ENCODE measurements around the gene SLC36A1. TPM values are rescaled to one million over a fixed set of nuclear protein-coding genes. Genes with fewer than 3 reads are reported as not detected.

Gene SLC36A1
- total RNA-seq, 2 experiments from 2014 or later = 6.4 to 6.7 TPM

DNA sequence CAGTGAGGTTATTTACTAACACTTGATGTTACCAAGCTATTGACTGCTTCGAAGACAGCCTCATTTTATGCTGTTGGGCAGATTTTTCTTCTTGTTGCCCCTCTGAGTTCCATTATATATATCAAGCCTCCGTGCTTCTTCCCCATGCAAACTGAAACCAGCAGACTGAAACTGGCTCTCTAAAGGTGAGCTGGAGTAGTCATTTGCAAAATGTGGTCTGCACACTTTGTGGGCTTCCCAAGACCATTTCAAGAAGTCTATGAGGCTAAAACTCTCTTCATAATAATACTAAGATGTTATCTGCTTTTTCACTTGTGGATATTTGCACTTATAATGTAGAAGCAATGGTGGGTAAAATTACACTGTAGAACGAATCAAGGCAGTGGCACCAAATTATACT, 13.9 kb downstream of the SLC36A1 start:
- no peaks in the 10 kb centered on the region for H3K9me3 Mint-ChIP-seq (ENCODE audit: low read depth)
- H3K27ac Mint-ChIP-seq = no peak overlapping the region
- H3K27me3 Mint-ChIP-seq = no peaks in the 10 kb centered on the region
- CTCF ChIA-PET = interaction anchor here (6.1 kb wide), 1 partner anchor 13 kb away, joined by 30 read pairs; the partner anchor contains the start of gene SLC36A1
- DNase-seq (peak; percentile 46), ATAC-seq (peak; percentile 63)
- H3K36me3 Mint-ChIP-seq = peaks cover 4% of the 10 kb centered on the region
- no peak overlapping the region for H3K4me3 Mint-ChIP-seq
- H3K4me1 Mint-ChIP-seq = peaks cover 7% of the 10 kb centered on the region

DNA sequence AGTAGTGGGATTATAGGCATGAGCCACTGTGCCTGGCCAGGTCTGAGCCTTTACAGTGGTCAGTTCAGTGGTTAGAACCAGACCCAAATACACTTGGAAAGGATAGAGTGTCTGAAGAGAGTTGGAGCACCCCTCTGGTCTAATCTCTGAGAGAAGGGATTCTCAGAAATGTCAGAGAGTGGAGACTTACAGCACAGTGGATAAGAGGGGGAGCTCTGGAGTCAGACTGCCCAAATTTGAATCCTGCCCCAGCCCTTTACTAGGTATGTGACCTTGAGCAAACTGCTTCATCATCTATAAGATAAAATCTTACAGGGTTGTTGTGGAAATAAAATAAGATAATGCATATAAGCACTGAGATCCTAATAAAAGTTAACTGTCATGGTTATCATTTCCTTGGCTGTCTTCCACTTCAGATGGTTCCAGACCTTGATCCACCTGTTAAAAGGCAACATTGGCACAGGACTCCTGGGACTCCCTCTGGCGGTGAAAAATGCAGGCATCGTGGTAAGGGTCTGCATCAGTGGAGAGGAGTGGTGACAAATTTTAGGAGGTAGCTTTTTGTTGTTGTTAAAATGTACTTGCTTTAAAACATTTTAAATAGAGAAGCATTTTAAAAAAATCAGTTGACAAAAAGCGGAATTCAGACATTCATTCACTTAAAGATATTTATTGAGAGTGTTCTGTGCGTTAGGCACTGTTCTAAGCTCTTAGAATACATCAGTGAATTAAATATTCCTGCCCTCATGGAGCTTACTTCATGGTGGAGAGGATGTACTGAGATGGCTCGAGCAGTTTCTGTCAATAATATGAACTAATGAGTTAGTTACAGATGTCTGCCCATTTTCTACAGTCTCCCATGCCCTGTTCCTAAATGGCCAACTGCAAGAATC, 16.0 kb downstream of the SLC36A1 start:
- Mint-ChIP-seq H3K4me3 (no peak overlapping the region), H3K27ac (no peak overlapping the region), H3K27me3 (no peaks in the 10 kb centered on the region), H3K36me3 (peaks cover 6% of the 10 kb centered on the region), H3K9me3 (ENCODE audit: low read depth) (no peaks in the 10 kb centered on the region), H3K4me1 (peaks cover 7% of the 10 kb centered on the region)
- no peak for DNase-seq
- CTCF ChIA-PET = interaction anchor here (1.0 to 6.1 kb wide), 2 partner anchors 16 to 60 kb away, joined by 3 to 30 read pairs; partner anchors contain the start of gene SLC36A1
- ATAC-seq = no peak

- no peaks in the 10 kb centered on the region for H3K9me3 Mint-ChIP-seq (ENCODE audit: low read depth)
- ATAC-seq = no peak
- H3K27me3 Mint-ChIP-seq = no peaks in the 10 kb centered on the region
- no peak overlapping the region for H3K4me3 Mint-ChIP-seq
- no peak overlapping the region for H3K27ac Mint-ChIP-seq
- CTCF ChIA-PET = interaction anchor here (1.0 to 6.1 kb wide), 2 partner anchors 16 to 60 kb away, joined by 3 to 30 read pairs; partner anchors contain the start of gene SLC36A1
- H3K36me3 Mint-ChIP-seq = peaks cover 6% of the 10 kb centered on the region
- no peak for DNase-seq
- peaks cover 7% of the 10 kb centered on the region for H3K4me1 Mint-ChIP-seq
These were observed 16.7 kb downstream of the SLC36A1 start for GRCh38 chr5:151464101-151464500.

GRCh38 chr5:151465476-151465875, 18.1 kb downstream of the SLC36A1 start:
- CTCF ChIA-PET = no interaction called here
- ATAC-seq = no peak
- Mint-ChIP-seq H3K4me1 (peaks cover 7% of the 10 kb centered on the region), H3K9me3 (ENCODE audit: low read depth) (no peaks in the 10 kb centered on the region), H3K36me3 (peaks cover 6% of the 10 kb centered on the region), H3K27me3 (no peaks in the 10 kb centered on the region), H3K27ac (no peak overlapping the region), H3K4me3 (no peak overlapping the region)
- DNase-seq = no peak

GRCh38 chr5:151467576-151467975, 20.2 kb downstream of the SLC36A1 start:
- DNase-seq (no peak), ATAC-seq (no peak)
- Mint-ChIP-seq H3K4me3 (no peak overlapping the region), H3K4me1 (no peaks in the 10 kb centered on the region), H3K36me3 (peaks cover 6% of the 10 kb centered on the region), H3K27ac (no peak overlapping the region), H3K27me3 (no peaks in the 10 kb centered on the region), H3K9me3 (ENCODE audit: low read depth) (no peaks in the 10 kb centered on the region)
- CTCF ChIA-PET = interaction anchor here (0.9 kb wide), 1 partner anchor 20 kb away, joined by 3 read pairs; the partner anchor contains the start of gene SLC36A1

DNA sequence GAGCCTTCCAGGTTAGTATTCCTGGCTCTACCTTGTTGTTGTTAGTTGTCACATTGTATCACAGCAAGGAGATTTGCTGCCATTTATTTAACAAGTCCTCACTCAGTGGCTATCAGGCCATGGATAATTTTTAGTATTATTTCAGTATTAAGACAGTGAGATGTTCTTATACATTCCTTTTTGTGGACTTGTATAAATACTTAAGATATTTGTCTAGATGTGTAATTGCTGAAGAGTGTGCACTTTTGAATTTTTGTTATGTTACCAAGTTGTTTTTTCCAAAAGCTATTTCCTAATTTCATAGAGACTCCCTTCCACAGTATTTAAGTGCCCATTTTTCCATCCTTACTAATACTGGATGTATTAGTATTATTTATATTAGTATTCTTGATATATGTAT, 22.0 kb downstream of the SLC36A1 start:
- Mint-ChIP-seq H3K4me1 (no peaks in the 10 kb centered on the region), H3K9me3 (ENCODE audit: low read depth) (no peaks in the 10 kb centered on the region), H3K36me3 (peaks cover 2% of the 10 kb centered on the region), H3K27ac (no peak overlapping the region), H3K4me3 (no peak overlapping the region), H3K27me3 (no peaks in the 10 kb centered on the region)
- DNase-seq (no peak), ATAC-seq (no peak)
- CTCF ChIA-PET = no interaction called here

DNA sequence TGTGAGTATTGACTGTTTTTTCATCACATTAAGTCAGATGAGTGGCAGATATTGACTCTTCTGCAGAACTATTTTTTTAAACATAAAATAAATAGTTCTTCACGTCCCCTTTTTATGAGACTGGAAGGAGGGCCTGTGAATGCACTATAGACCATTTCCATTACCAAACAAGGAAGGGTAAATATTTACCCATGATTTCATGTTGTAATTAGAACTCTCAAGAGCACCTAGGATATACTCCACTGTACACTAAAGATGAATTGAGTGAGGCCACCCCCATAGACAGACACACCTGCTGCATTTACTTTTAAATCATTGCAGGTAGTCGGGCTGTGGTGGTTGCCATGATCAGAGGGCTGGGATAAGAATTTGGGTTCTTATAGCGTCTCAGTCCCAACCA, 22.6 kb downstream of the SLC36A1 start:
- ATAC-seq (no peak), DNase-seq (no peak)
- Mint-ChIP-seq H3K9me3 (ENCODE audit: low read depth) (no peaks in the 10 kb centered on the region), H3K4me3 (no peak overlapping the region), H3K27ac (no peak overlapping the region), H3K36me3 (peaks cover 2% of the 10 kb centered on the region), H3K4me1 (no peaks in the 10 kb centered on the region), H3K27me3 (no peaks in the 10 kb centered on the region)
- CTCF ChIA-PET = no interaction called here

DNA sequence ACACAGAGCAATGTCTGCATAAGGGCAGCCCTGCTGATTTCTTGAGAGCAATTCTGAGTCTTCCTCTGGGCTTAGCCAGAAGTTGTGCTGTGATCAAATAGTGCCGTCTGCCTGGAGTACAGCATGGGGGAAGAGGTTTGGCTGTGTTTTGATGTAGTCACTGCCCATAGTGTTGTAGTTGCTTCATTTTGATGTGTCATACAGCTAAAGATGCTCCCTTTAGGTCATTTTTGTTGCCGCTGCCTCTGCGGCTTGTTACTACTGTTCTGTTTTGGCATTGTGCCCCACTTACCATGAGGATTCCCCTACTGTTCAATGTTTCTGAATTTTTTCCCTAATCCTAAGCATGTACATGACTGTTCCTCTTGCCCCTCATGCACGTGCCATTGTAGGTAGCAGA, 23.0 kb downstream of the SLC36A1 start:
- H3K4me3 Mint-ChIP-seq = no peak overlapping the region
- ATAC-seq (no peak), DNase-seq (no peak)
- no peaks in the 10 kb centered on the region for H3K4me1 Mint-ChIP-seq
- peaks cover 2% of the 10 kb centered on the region for H3K36me3 Mint-ChIP-seq
- CTCF ChIA-PET = no interaction called here
- H3K27ac Mint-ChIP-seq = no peak overlapping the region
- no peaks in the 10 kb centered on the region for H3K9me3 Mint-ChIP-seq (ENCODE audit: low read depth)
- H3K27me3 Mint-ChIP-seq = no peaks in the 10 kb centered on the region

- Mint-ChIP-seq H3K9me3 (ENCODE audit: low read depth) (no peaks in the 10 kb centered on the region), H3K27me3 (no peaks in the 10 kb centered on the region), H3K36me3 (peaks cover 2% of the 10 kb centered on the region), H3K27ac (no peak overlapping the region), H3K4me1 (no peaks in the 10 kb centered on the region), H3K4me3 (no peak overlapping the region)
- CTCF ChIA-PET = no interaction called here
- no peak for ATAC-seq
- no peak for DNase-seq
These were observed 23.9 kb downstream of the SLC36A1 start for GRCh38 chr5:151471276-151471675.

- no peak overlapping the region for H3K27ac Mint-ChIP-seq
- H3K4me1 Mint-ChIP-seq = no peaks in the 10 kb centered on the region
- CTCF ChIA-PET = no interaction called here
- H3K36me3 Mint-ChIP-seq = no peaks in the 10 kb centered on the region
- DNase-seq (no peak), ATAC-seq (no peak)
- no peaks in the 10 kb centered on the region for H3K9me3 Mint-ChIP-seq (ENCODE audit: low read depth)
- H3K4me3 Mint-ChIP-seq = no peak overlapping the region
- H3K27me3 Mint-ChIP-seq = no peaks in the 10 kb centered on the region
These were observed 27.4 kb downstream of the SLC36A1 start for GRCh38 chr5:151474799-151475198.

- DNase-seq = no peak
- no peaks in the 10 kb centered on the region for H3K27me3 Mint-ChIP-seq
- no peaks in the 10 kb centered on the region for H3K36me3 Mint-ChIP-seq
- H3K4me3 Mint-ChIP-seq = no peak overlapping the region
- H3K27ac Mint-ChIP-seq = no peak overlapping the region
- no peaks in the 10 kb centered on the region for H3K4me1 Mint-ChIP-seq
- ATAC-seq = no peak
- no peaks in the 10 kb centered on the region for H3K9me3 Mint-ChIP-seq (ENCODE audit: low read depth)
- CTCF ChIA-PET = interaction anchor here (1.6 kb wide), 1 partner anchor 176 kb away, joined by 3 read pairs; no protein-coding TSS in a partner anchor
These were observed 28.0 kb downstream of the SLC36A1 start for GRCh38 chr5:151475388-151475787.

GRCh38 chr5:151476016-151476415, 28.6 kb downstream of the SLC36A1 start:
- Mint-ChIP-seq H3K4me3 (no peak overlapping the region), H3K36me3 (no peaks in the 10 kb centered on the region), H3K27me3 (no peaks in the 10 kb centered on the region), H3K4me1 (no peaks in the 10 kb centered on the region), H3K27ac (no peak overlapping the region), H3K9me3 (ENCODE audit: low read depth) (no peaks in the 10 kb centered on the region)
- DNase-seq (no peak), ATAC-seq (no peak)
- CTCF ChIA-PET = interaction anchor here (1.6 kb wide), 1 partner anchor 175 kb away, joined by 3 read pairs; no protein-coding TSS in a partner anchor

GRCh38 chr5:151477101-151477500, 29.7 kb downstream of the SLC36A1 start:
- Mint-ChIP-seq H3K36me3 (no peaks in the 10 kb centered on the region), H3K27me3 (no peaks in the 10 kb centered on the region), H3K4me1 (no peaks in the 10 kb centered on the region), H3K4me3 (no peak overlapping the region), H3K27ac (no peak overlapping the region), H3K9me3 (ENCODE audit: low read depth) (no peaks in the 10 kb centered on the region)
- no peak for DNase-seq
- CTCF ChIA-PET = no interaction called here
- ATAC-seq = no peak

Data from activated CD8-positive, alpha-beta memory T cell treated with anti-CD3 and anti-CD28 coated beads, Interleukin-2, amount 10 ng/mL, durations not matched to agents 7 days and 5 days (primary cell).